ENCODE measurements around the gene TMEM259. TPM values are rescaled to one million over a fixed set of nuclear protein-coding genes. Genes with fewer than 3 reads are reported as not detected.
A peak's percentile ranks its signal among the peaks of the same experiment; 100 is the strongest.

The TMEM259 gene
- polyA plus RNA-seq, 10 donors: 51.8 to 91.2 (median 73.3) TPM

GRCh38 chr19:1058112-1058511, 37.2 kb upstream of the TMEM259 start:
- DNase-seq: no peak

- DNase-seq: peak in 1 of 3 donors; percentile 75
These were observed 36.4 kb upstream of the TMEM259 start for GRCh38 chr19:1057176-1057855.

- no peak for DNase-seq
These were observed 35.1 kb upstream of the TMEM259 start for GRCh38 chr19:1055886-1056620.

GRCh38 chr19:1055028-1055425, 34.1 kb upstream of the TMEM259 start:
- DNase-seq: no peak

- DNase-seq: no peak
These were observed 33.4 kb upstream of the TMEM259 start for GRCh38 chr19:1054102-1055027.

GRCh38 chr19:1053176-1054101, 32.5 kb upstream of the TMEM259 start:
- DNase-seq: no peak

- no peak for DNase-seq
These were observed 31.5 kb upstream of the TMEM259 start for GRCh38 chr19:1052349-1052975.

DNA sequence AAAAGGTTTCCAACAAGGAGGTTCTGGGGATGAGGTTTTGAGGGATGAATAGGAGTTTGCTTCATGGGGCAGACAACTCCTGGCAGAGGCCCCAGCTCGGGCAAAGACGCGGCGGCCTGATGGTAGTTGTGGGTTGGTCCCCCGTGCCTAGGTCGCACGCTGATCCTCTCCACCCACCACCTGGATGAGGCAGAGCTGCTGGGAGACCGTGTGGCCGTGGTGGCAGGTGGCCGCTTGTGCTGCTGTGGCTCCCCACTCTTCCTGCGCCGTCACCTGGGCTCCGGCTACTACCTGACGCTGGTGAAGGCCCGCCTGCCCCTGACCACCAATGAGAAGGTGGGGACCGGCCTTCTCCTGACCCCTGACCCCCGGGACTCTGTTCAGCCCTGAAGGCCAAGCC, 30.9 kb upstream of the TMEM259 start:
- DNase-seq: no peak

DNA sequence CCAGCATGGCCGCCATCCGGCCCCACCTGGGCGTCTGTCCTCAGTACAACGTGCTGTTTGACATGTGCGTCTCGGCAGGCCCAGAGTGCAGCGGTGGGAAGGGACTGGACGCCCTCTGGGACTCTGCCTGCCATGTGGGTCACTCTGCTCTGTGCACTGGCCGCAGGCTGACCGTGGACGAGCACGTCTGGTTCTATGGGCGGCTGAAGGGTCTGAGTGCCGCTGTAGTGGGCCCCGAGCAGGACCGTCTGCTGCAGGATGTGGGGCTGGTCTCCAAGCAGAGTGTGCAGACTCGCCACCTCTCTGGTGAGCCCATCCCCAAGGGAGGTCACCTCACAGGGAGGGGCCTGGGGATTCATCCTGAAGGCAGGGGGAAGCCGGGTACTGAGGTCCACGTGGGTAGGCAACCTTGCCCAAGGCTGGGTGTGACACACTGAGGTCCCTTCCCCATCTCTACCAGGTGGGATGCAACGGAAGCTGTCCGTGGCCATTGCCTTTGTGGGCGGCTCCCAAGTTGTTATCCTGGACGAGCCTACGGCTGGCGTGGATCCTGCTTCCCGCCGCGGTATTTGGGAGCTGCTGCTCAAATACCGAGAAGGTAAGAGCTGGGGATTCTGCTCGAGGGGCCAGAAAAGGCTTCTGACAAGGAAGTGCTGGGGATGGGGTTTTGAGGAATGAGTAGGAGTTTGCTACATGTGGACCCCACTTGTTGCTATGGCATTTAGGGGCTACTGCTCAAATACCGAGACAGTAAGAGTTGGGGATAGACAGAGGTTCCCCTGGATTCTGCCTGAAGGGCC, 30.3 kb upstream of the TMEM259 start:
- no peak for DNase-seq

- DNase-seq: no peak
These were observed 28.9 kb upstream of the TMEM259 start for GRCh38 chr19:1049800-1050199.

GRCh38 chr19:1049106-1049505, 28.2 kb upstream of the TMEM259 start:
- DNase-seq: no peak

GRCh38 chr19:1047696-1048147, 26.8 kb upstream of the TMEM259 start:
- no peak for DNase-seq

GRCh38 chr19:1046836-1047695, 26.1 kb upstream of the TMEM259 start:
- DNase-seq: no peak

- no peak for DNase-seq
These were observed 25.2 kb upstream of the TMEM259 start for GRCh38 chr19:1046117-1046626.

DNA sequence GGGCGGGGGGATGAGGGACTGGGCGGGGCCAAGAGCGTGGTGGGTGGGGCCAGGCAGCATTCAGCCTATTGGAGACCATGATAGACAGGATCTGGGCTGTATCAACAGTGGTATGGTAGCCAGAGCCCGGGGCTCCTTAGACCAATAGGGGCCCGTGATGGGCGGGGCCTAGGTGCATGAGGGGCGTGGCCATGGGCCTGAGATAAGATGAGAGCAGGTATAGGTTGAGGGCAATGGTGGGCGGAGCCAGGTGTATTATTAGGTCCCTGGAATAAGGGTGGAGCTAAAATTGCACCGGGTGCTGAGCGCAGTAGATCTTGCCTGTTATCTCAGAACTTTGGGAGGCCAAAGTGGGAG, 24.3 kb upstream of the TMEM259 start:
- no peak for DNase-seq

GRCh38 chr19:1042689-1043511, 22.0 kb upstream of the TMEM259 start:
- DNase-seq: no peak

- peak; percentile 66 to 82 (median 78) for DNase-seq
These were observed 21.1 kb upstream of the TMEM259 start for GRCh38 chr19:1041835-1042685.
